ENCODE measurements around the gene DMXL1. TPM values are rescaled to one million over a fixed set of nuclear protein-coding genes. Genes with fewer than 3 reads are reported as not detected.

The DMXL1 gene
- total RNA-seq, 1 donor from 2014 or later, result 56.5 TPM

GRCh38 chr5:119028575-119028974, 42.3 kb upstream of the DMXL1 start:
- no peak for DNase-seq (ENCODE audit: extremely low spot score in 2 of 2)
- no peak for TF ChIP-seq POLR2AphosphoS5 (IDR thresholded peaks at IDR 0.05; ENCODE audit: insufficient read depth in 1 of 2, low read depth in 1 of 2)
- TF ChIP-seq POLR2A (IDR thresholded peaks at IDR 0.05), result no peak
- TF ChIP-seq, protein P1, sequence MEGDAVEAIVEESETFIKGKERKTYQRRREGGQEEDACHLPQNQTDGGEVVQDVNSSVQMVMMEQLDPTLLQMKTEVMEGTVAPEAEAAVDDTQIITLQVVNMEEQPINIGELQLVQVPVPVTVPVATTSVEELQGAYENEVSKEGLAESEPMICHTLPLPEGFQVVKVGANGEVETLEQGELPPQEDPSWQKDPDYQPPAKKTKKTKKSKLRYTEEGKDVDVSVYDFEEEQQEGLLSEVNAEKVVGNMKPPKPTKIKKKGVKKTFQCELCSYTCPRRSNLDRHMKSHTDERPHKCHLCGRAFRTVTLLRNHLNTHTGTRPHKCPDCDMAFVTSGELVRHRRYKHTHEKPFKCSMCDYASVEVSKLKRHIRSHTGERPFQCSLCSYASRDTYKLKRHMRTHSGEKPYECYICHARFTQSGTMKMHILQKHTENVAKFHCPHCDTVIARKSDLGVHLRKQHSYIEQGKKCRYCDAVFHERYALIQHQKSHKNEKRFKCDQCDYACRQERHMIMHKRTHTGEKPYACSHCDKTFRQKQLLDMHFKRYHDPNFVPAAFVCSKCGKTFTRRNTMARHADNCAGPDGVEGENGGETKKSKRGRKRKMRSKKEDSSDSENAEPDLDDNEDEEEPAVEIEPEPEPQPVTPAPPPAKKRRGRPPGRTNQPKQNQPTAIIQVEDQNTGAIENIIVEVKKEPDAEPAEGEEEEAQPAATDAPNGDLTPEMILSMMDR (IDR thresholded peaks at IDR 0.05), result no peak
- H3K27me3 ChIP-seq, result no peaks in the 10 kb centered on the region
- no peak overlapping the region for H3K27ac ChIP-seq
- no peaks in the 10 kb centered on the region for H3K9me3 ChIP-seq
- H3K4me3 ChIP-seq, result no peak overlapping the region
- no peaks in the 10 kb centered on the region for H3K36me3 ChIP-seq
- H3K4me1 ChIP-seq, result no peaks in the 10 kb centered on the region
- intact Hi-C loops (cut with DNase I), result no loop called here

DNA sequence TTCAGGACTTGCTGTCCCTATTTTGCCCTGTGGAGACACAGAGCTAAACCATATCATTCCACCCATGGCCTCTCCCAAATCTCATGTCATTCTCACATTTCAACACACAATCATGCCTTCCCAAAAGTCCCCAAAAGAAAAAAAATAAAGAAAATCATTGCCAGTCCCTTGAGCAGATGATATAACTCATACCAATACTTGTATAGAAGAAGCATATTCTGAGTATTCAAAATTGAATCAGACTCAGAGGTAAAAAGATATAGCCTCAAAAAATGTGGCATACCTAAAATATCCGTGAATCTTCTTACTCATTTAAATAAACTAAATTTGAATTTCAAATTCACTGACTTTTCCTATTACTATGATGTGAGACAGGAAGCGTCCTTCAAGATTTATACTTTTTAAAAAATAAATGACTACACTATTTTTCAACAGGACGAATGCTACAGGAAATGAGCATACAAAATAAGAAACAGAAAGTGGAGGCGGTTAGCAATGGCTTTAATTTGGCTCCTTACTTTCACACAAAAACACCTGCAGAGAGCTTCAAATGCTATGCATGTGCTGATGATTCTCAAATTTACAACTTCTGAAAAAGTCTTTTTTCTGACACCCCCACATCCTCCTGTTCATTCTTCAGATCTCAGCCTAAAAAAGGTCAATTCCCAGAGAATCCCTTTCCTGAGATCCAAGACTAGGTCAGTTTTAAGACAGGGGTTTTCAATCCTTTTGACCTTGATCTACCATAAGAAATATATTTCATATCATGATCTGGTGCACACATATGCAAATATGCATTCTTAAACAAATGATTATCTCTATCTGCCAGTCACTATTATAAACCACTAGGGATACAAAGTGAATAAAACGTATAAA, 39.6 kb upstream of the DMXL1 start:
- intact Hi-C loops (cut with DNase I), result no loop called here
- Histone ChIP-seq H3K36me3 (no peaks in the 10 kb centered on the region), H3K4me1 (no peaks in the 10 kb centered on the region), H3K27ac (no peak overlapping the region), H3K4me3 (no peak overlapping the region), H3K27me3 (no peaks in the 10 kb centered on the region), H3K9me3 (no peaks in the 10 kb centered on the region)
- no peak for DNase-seq (ENCODE audit: extremely low spot score in 2 of 2)
- no peak for TF ChIP-seq POLR2A (IDR thresholded peaks at IDR 0.05)
- TF ChIP-seq POLR2AphosphoS5 (IDR thresholded peaks at IDR 0.05; ENCODE audit: insufficient read depth in 1 of 2, low read depth in 1 of 2), result no peak
- TF ChIP-seq, protein P1 (IDR thresholded peaks at IDR 0.05), result no peak

GRCh38 chr5:119031905-119032304, 39.0 kb upstream of the DMXL1 start:
- Histone ChIP-seq H3K36me3 (no peaks in the 10 kb centered on the region), H3K27me3 (no peaks in the 10 kb centered on the region), H3K4me1 (no peaks in the 10 kb centered on the region), H3K27ac (no peak overlapping the region), H3K9me3 (no peaks in the 10 kb centered on the region), H3K4me3 (no peak overlapping the region)
- intact Hi-C loops (cut with DNase I), result no loop called here
- no peak for DNase-seq (ENCODE audit: extremely low spot score in 2 of 2)
- no peak for TF ChIP-seq POLR2AphosphoS5 (IDR thresholded peaks at IDR 0.05; ENCODE audit: insufficient read depth in 1 of 2, low read depth in 1 of 2)
- TF ChIP-seq POLR2A (IDR thresholded peaks at IDR 0.05), result no peak
- TF ChIP-seq, protein P1 (IDR thresholded peaks at IDR 0.05), result no peak

DNA sequence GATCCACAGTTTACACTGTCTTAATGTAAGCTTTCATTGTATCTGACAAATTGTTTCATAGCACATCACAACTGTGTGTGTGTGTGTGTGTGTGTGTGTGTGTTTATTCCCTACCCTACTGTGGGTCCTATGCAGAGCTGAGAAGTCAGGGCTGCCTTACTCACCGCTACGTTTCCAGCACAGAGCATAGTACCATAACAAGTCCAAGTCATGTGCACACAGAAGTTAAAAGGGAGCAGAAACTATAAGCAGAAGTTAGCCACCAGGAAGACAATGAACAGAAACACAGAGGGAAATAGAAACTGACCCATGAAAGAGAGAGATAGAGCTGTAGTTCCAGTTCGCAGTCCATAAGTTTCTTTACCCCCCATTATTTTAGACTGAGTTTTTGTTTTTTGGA, 38.2 kb upstream of the DMXL1 start:
- Histone ChIP-seq H3K27ac (no peak overlapping the region), H3K9me3 (no peaks in the 10 kb centered on the region), H3K4me3 (no peak overlapping the region), H3K27me3 (no peaks in the 10 kb centered on the region), H3K4me1 (no peaks in the 10 kb centered on the region), H3K36me3 (no peaks in the 10 kb centered on the region)
- TF ChIP-seq POLR2A (IDR thresholded peaks at IDR 0.05), result no peak
- TF ChIP-seq, protein P1 (IDR thresholded peaks at IDR 0.05), result no peak
- TF ChIP-seq POLR2AphosphoS5 (IDR thresholded peaks at IDR 0.05; ENCODE audit: insufficient read depth in 1 of 2, low read depth in 1 of 2), result no peak
- intact Hi-C loops (cut with DNase I), result no loop called here
- DNase-seq (ENCODE audit: extremely low spot score in 2 of 2), result no peak

DNA sequence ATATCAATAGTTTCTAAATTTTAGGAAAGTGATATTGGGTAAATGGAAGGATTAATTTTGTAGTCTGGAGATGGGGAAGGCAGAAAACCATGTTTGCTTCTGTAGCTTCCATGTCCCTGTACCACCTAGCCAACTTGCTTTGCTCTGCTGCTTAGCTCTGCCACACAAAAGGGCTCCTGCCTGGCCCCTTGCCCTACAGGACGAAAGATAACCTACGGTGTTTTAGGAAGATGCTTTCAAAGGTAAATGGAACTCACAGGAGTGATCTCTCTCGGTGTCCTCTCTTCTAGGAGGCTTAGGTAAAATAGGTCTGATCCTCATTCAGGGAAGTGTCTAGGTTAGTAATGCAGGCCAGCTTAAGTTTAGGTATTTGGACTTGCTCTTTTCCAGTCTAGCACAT, 37.8 kb upstream of the DMXL1 start:
- Histone ChIP-seq H3K27ac (no peak overlapping the region), H3K9me3 (no peaks in the 10 kb centered on the region), H3K4me3 (no peak overlapping the region), H3K27me3 (no peaks in the 10 kb centered on the region), H3K36me3 (no peaks in the 10 kb centered on the region), H3K4me1 (no peaks in the 10 kb centered on the region)
- intact Hi-C loops (cut with DNase I), result no loop called here
- no peak for DNase-seq (ENCODE audit: extremely low spot score in 2 of 2)
- TF ChIP-seq POLR2A (IDR thresholded peaks at IDR 0.05) (no peak), POLR2AphosphoS5 (IDR thresholded peaks at IDR 0.05; ENCODE audit: insufficient read depth in 1 of 2, low read depth in 1 of 2) (no peak)
- TF ChIP-seq, protein P1 (IDR thresholded peaks at IDR 0.05), result no peak

Data from vagina (tissue), 2 donors.